GM21825 (cell line): ENCODE measurements around the gene SUN5.
A peak's percentile ranks its signal among the peaks of the same experiment; 100 is the strongest.
"Not testable (repeated sequence)": the region's sequence is repeated elsewhere in the genome, so short reads cannot be mapped to it uniquely, and the experiment has no call there.

Experiments
- ATAC-seq: cut with Tn5 transposase; IDR thresholded peaks from one replicate; pipeline ENCODE4 v1.9.1; 2021; ENCODE audit warnings: mild to moderate bottlenecking, moderate library complexity; ENCODE audit not compliant: unreplicated experiment

SUN5 gene

DNA sequence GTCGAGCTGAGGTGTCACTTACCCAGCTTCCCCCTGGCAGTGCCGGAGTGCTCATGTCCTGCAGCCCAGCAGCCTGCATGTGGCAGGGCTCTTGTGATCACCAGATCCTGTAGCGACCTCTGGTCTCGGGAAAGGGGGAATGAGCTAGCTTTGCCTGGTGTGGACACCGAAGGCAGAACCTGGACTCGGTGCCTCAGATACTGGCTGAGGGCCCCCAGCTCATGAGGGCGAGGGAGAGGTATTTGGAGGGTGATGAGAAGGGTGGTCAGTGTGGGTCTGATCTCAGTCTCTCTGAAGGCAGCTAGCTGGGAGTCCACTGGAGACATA lies 26.3 kb downstream of the SUN5 start:
- ATAC-seq, result no peak

DNA sequence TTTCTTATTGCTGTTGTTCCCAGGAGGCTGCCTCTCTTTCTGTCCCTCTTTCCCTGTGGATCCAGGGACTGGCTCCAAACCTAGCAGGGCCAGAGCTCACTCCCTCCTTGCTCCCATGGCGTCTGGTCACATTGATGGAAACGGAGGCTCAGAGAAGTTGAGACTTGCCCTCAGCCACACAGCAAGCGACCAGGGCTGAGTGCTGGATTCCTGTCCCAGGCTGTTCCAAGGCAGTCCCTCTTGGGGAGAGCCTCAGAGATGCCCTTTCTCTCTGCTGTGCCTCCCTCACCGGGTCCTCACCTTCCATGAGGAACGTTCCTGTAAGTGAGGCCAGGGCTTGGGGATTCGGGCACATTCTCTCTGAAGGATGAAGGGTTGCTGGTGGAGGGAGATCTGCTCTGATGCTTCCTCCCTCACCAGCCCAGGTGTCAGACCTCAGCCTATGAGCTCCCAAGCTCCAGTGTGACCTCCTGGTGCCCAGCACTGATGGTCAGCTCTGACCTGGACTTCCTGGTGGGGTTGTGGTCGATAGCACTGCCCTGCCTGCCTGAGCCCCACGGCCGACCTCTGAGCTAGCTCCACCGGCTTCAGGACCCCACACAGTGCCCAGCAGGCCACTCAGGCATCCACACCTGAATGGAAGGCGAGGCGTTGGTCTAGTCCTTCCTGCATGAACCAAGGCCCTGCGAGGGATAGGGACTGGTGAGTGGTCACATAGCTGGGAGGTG lies 26.8 kb downstream of the SUN5 start:
- ATAC-seq, result no peak

GRCh38 chr20:32976746-32977145 lies 27.5 kb downstream of the SUN5 start:
- ATAC-seq, result no peak

DNA sequence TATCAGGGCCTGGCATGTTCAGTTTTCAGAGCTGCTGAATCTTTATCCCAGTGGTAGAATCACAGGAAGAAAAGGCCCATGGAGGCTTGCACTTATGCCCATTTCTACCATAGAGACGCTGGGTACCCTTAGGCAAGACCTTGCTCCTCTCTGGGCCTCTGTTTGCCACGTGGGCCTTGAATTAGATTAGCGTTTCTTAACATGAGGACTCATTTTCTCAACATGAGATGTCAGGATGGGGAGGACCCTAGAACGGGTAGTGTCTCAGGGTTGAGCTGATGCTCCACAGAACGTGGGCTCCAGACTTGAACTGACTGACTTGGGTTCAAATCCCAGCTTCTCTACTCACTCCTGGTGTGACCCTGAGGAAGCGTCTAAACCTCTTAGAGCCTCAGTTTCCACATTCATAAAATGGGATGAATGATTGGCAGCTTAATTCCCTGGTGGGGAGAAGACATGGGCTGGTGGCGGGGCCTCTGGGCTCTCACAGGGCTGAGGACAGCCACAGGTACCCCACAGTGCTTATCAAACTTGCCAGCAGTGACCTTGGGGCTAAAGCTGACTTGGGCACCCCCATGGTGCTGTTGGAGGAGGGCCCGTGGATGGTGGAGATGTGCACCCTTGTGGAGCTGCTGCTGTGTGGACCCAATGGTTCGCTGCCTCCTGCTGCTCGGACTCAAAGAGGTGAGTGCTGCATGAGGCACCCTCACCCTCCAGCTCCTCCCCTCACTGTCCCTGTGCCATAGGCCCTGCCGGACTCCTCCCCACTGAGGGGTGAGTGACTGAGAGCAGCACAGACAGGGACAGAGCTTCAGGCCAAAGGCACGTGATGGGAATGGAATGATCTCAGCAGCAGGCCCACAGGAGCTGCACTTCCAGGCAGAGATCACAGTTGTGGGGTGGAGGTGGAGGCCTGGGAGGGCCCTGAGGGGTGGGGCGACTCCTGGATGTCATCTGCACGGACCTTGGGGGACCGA lies 28.2 kb downstream of the SUN5 start:
- no peak for ATAC-seq

GRCh38 chr20:32975121-32975520 lies 29.1 kb downstream of the SUN5 start:
- ATAC-seq, result not testable (repeated sequence)

DNA sequence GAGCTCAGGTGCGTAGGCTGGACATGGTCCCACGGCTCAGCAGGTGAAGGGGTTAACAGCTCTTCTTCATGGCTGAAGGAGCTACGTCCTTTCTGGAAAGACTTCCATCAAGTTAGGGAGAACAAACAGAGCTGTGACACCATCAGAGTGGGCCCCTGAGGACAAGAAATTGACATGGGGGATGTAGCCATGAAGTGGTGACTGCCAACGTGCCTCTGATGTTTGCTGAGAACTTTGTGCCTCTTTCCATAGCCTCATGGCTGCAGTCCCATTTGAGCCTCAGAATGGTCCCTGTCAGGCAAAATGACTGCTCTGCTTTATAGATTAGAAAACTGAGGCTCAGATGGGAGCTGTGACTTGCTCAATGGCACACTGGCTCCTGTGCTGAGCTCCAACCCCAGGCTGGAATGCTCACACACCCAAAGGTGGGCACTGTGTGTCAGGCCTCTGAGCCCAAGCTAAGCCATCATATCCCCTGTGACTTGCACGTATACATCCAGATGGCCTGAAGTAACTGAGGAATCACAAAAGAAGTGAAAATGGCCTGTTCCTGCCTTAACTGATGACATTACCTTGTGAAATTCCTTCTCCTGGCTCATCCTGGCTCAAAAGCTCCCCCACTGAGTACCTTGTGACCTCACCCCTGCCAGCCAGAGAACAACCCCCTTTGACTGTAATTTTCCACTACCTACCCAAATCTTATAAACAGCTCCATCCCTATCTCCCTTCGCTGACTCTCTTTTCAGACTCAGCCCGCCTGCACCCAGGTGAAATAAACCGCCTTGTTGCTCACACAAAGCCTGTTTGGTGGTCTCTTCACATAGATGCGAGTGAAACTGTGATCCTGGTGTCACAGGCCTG lies 29.8 kb downstream of the SUN5 start:
- ATAC-seq, result not testable (repeated sequence)

- no peak for ATAC-seq
Measured at GRCh38 chr20:32973077-32973717, 31.0 kb downstream of the SUN5 start.

GRCh38 chr20:32972181-32973076 lies 31.8 kb downstream of the SUN5 start:
- peak; percentile 82 for ATAC-seq

DNA sequence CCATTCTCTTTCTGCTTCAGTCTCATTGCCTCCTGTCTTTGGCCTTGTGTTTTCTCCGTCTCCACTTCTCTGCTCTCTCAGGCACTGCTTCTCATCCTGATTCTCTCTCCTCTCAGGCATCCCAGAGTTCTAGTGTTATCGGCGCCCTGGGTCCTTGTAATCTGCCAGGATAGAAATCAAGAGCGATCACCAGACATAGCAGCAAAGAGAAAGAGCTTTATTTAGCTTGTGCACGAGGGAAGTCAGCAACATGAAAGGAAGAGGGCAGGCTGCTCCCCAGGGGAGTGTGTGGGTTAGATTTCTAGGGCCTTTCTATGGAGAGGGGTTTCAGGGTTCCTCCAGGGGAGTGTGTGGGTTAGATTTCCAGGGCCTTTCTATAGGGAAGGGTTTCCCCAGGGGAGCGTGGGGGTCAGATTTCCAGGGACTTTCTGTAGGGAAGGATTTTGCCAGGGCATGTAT lies 32.5 kb downstream of the SUN5 start:
- ATAC-seq, result peak; percentile 8

- ATAC-seq, result no peak
Measured at GRCh38 chr20:32970973-32971300, 33.3 kb downstream of the SUN5 start.

- ATAC-seq, result no peak
Measured at GRCh38 chr20:32970115-32970972, 33.9 kb downstream of the SUN5 start.

DNA sequence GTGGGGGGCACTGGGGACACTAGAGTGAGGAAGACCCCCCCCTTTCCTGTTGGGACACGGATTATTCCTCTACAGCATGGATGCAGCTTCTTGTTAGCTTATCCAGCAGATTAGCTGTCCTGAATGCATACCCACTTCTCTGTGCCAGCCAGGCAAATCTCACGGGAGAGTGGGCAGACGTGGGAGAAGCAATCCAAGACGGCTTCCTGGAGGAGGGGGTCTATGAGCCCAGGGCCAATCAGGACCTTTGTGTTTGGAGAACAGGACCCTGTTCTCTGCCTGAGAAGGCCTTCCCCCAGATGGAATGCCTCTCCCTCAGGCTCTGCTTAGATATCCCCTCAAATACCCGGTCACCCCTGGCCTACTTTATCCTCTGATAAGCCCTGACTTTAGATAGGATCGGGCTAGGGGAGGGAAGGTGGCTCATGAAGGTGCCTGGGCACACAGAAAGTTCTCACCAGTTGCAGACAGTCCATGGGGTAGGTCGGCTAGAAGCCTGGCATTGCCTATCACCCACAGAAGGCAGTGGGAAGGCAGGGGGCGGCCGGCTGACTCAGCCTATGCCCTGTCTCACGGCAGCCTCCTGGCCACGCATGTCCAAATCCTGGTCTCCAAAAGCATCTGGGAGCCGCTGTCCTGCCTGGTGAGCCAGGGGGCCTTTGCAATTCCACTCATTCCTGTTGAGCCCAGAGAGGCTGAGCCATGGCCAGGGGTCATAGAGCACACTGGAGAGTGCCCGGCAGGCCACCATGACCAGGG lies 34.7 kb downstream of the SUN5 start:
- ATAC-seq, result no peak

- ATAC-seq, result no peak
Measured at GRCh38 chr20:32968478-32969241, 35.6 kb downstream of the SUN5 start.

DNA sequence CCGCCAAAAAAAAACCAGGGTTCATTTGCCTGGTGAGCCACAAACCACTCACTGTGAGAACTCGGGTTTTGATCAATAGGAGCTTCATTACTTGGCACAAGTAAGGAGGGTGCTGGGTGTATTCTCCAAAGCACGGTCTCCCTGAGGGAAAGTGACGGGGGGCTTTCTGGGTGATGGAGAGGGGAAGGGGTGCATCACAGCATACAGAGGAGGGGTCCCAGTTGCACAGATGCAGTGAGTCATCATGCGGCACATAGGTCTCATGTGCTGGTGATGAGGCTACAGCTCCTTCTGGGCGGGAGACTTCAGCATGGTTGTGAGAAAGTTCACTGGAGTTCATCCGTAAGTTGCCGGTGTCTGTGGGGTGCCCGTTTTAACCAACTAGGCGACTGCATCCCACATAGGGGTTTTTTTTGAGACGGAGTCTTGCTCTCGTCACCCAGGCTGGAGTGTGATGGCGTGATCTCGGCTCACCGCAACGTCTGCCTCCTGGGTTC lies 36.2 kb downstream of the SUN5 start:
- ATAC-seq, result no peak

DNA sequence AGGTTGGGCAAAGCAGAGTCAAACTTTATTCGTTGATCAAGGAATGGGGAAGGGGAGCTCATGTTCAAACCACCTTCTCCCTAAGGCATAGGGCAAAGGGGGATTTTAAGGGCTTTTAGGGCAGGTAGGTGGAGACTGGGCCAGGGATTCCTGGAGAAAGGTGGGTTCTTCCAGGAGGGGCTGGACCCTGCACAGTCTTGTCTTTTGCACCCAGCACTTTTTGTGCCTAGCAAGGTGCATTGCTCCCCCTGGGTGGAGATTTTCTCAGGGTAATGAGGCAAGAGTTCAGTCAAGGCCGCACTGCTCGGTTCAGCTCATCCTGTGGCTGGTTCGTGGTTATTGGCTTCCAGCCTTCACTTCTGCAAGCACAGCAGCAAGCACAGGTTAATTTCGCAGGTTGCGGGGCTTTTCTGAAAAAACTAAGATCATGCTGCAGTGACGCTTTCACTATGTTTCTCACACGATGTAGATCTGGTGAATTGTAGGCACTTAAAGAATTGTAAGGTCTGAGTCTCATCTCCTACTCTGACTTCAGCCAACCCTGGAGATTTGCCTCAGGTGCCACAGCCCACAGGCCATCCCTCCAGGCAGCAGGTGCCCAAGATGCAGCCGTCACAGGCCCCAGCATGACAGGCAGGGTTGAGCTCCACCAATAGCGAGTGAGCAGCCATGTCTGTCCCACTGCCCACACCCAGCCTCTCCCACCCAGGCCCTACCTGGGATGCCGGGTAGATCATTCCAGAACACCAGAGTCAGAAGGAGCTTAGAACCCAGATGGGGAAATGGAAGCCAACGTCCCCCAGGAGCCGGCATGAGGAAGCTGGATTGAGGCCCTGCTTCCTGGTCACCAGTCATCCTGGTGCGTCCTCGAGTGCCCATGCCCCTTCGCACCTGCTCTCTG lies 37.1 kb downstream of the SUN5 start:
- ATAC-seq, result no peak

GRCh38 chr20:32966382-32966781 lies 37.9 kb downstream of the SUN5 start:
- ATAC-seq, result no peak
